ENCODE results near the gene FNDC10.

Gene FNDC10

GRCh38 chr1:1618396-1619068, 18.6 kb upstream of the FNDC10 start:
- no peak for TF ChIP-seq CTCF (IDR thresholded peaks at IDR 0.05)

- TF ChIP-seq CTCF (IDR thresholded peaks at IDR 0.05) = no peak
Observed at GRCh38 chr1:1617925-1618324, 18.0 kb upstream of the FNDC10 start.

GRCh38 chr1:1617516-1617915, 17.6 kb upstream of the FNDC10 start:
- no peak for TF ChIP-seq CTCF (IDR thresholded peaks at IDR 0.05)

- no peak for TF ChIP-seq CTCF (IDR thresholded peaks at IDR 0.05)
Observed at GRCh38 chr1:1616838-1617237, 16.9 kb upstream of the FNDC10 start.

GRCh38 chr1:1616045-1616790, 16.3 kb upstream of the FNDC10 start:
- TF ChIP-seq CTCF (IDR thresholded peaks at IDR 0.05) = no peak

- no peak for TF ChIP-seq CTCF (IDR thresholded peaks at IDR 0.05)
Observed at GRCh38 chr1:1615256-1616044, 15.5 kb upstream of the FNDC10 start, which contains the start of gene MIB2. Gene MIB2 (plus strand): TSS chr1:1615500. CDS start chr1:1623453, 7,953 bp downstream.

GRCh38 chr1:1614954-1615255, 15.0 kb upstream of the FNDC10 start:
- TF ChIP-seq CTCF (IDR thresholded peaks at IDR 0.05) = no peak

All from LNCAP (cell line).